HCT116 (cell line): ENCODE results near the gene THOC6.

ENCODE experiments used
- EGR1 ChIP-seq: IDR thresholded peaks from 2 replicates; pipeline ENCODE4 v1.6.1; 2012; ENCODE audit warnings: low read depth
- EZH2phosphoT487 ChIP-seq: fragments of 200-600 bp; IDR thresholded peaks from 2 replicates; pipeline ENCODE4 v1.6.1; 2018; ENCODE audit warnings: antibody characterized with exemption, borderline replicate concordance
- FOSL1 ChIP-seq: IDR thresholded peaks from 2 replicates; pipeline ENCODE4 v1.6.1; 2012; ENCODE audit warnings: low read depth
- JUND ChIP-seq: IDR thresholded peaks from 2 replicates; pipeline ENCODE4 v1.6.1; 2012
- POLR2A ChIP-seq: IDR thresholded peaks from 2 replicates; pipeline ENCODE4 v1.7.0; 2011; ENCODE audit warnings: borderline replicate concordance; ENCODE audit not compliant: insufficient read depth, insufficient read length; ENCODE audit errors: extremely low read depth
- POLR2AphosphoS5 ChIP-seq: IDR thresholded peaks from 2 replicates; pipeline ENCODE4 v1.6.1; 2011; ENCODE audit warnings: mild to moderate bottlenecking, low read depth, low read length, moderate library complexity
- RAD21 ChIP-seq: IDR thresholded peaks from 2 replicates; pipeline ENCODE4 v1.6.1; 2012; ENCODE audit warnings: low read depth, mild to moderate bottlenecking
- SIN3A ChIP-seq: IDR thresholded peaks from 2 replicates; pipeline ENCODE4 v1.6.1; 2012; ENCODE audit warnings: low read depth
- SP1 ChIP-seq: IDR thresholded peaks from 2 replicates; pipeline ENCODE4 v1.6.1; 2012; ENCODE audit warnings: low read depth
- TF ChIP-seq, protein P1 (sequence below), 3 experiments: fragments of 200-600 bp in 1 of 3; sonication (generic) in 1 of 3; IDR thresholded peaks in 2 of 3; conservative IDR thresholded peaks in 1 of 3; 2 replicates each; pipeline ENCODE4 v1.5.1; 2012 to 2017; ENCODE audit warnings: low read depth in 2 of 3, low read length in 2 of 3, antibody characterized with exemption in 1 of 3, borderline replicate concordance in 1 of 3, control low read depth in 1 of 3, mild to moderate bottlenecking in 1 of 3, mixed read lengths in 1 of 3, mixed run types in 1 of 3, moderate library complexity in 1 of 3; ENCODE audit not compliant: insufficient read depth in 1 of 3

GRCh38 chr16:3019594-3020246 is 4.1 kb upstream of the THOC6 start:
- TF ChIP-seq, protein P1, sequence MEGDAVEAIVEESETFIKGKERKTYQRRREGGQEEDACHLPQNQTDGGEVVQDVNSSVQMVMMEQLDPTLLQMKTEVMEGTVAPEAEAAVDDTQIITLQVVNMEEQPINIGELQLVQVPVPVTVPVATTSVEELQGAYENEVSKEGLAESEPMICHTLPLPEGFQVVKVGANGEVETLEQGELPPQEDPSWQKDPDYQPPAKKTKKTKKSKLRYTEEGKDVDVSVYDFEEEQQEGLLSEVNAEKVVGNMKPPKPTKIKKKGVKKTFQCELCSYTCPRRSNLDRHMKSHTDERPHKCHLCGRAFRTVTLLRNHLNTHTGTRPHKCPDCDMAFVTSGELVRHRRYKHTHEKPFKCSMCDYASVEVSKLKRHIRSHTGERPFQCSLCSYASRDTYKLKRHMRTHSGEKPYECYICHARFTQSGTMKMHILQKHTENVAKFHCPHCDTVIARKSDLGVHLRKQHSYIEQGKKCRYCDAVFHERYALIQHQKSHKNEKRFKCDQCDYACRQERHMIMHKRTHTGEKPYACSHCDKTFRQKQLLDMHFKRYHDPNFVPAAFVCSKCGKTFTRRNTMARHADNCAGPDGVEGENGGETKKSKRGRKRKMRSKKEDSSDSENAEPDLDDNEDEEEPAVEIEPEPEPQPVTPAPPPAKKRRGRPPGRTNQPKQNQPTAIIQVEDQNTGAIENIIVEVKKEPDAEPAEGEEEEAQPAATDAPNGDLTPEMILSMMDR (IDR thresholded peaks at IDR 0.05 in 2 of 3, conservative IDR thresholded peaks at IDR 0.05 in 1 of 3; ENCODE audit: borderline replicate concordance in 1 of 3, insufficient read depth in 1 of 3, low read depth in 2 of 3, low read length in 2 of 3) = no peak
- TF ChIP-seq POLR2AphosphoS5 (no peak), EGR1 (no peak), FOSL1 (no peak), RAD21 (no peak), EZH2phosphoT487 (no peak), POLR2A (no peak), SP1 (no peak), SIN3A (no peak), JUND (no peak)
